Lung (tissue), 13 donors: Measurements from ENCODE around the gene HPS1. TPM values are rescaled to one million over a fixed set of nuclear protein-coding genes. Genes with fewer than 3 reads are reported as not detected.

Source experiments
- ATAC-seq: fragments of 200-7000 bp; cut with Tn5 transposase; one replicate; pipeline ENCODE4 v1.9.1; 2020; ENCODE audit warnings: moderate number of reproducible peaks; ENCODE audit not compliant: insufficient read depth, low FRiP score
- DNase-seq, 3 donors: peaks; one replicate each; pipeline ENCODE4 v3.0.0-alpha.2; 2013 to 2017
- H3K27ac ChIP-seq, 2 donors: one replicate each; pipeline ENCODE4 v1.5.1; 2013; ENCODE audit warnings: mild to moderate bottlenecking in 2 of 2, moderate library complexity in 2 of 2, control low read depth in 1 of 2, inconsistent platforms in 1 of 2, low read depth in 1 of 2, low read length in 1 of 2
- H3K27me3 ChIP-seq, 3 donors: one replicate each; pipeline ENCODE4 v1.5.1; 2013; ENCODE audit warnings: low read length in 2 of 3; ENCODE audit not compliant: control insufficient read depth in 3 of 3, insufficient read depth in 3 of 3
- H3K36me3 ChIP-seq, 4 donors: one replicate each; pipeline ENCODE4 v1.5.1; 2013; ENCODE audit warnings: low read length in 4 of 4, mild to moderate bottlenecking in 1 of 4, moderate library complexity in 1 of 4; ENCODE audit not compliant: control insufficient read depth in 4 of 4, insufficient read depth in 4 of 4
- H3K4me1 ChIP-seq, 5 donors: one replicate each; pipeline ENCODE4 v1.5.1; 2013; ENCODE audit warnings: low read length in 5 of 5, mild to moderate bottlenecking in 2 of 5, moderate library complexity in 1 of 5; ENCODE audit not compliant: control insufficient read depth in 5 of 5, insufficient read depth in 5 of 5
- H3K4me3 ChIP-seq: one replicate; pipeline ENCODE4 v1.5.1; 2013; ENCODE audit warnings: mild to moderate bottlenecking, control low read depth, moderate library complexity
- H3K9ac ChIP-seq, 2 donors: one replicate each; pipeline ENCODE4 v1.5.1; 2013; ENCODE audit warnings: low read length in 2 of 2, control low read depth in 1 of 2; ENCODE audit not compliant: insufficient read depth in 1 of 2
- H3K9me3 ChIP-seq, 4 donors: one replicate each; pipeline ENCODE4 v1.5.1; 2013; ENCODE audit warnings: low read length in 3 of 4, mild to moderate bottlenecking in 1 of 4, moderate library complexity in 1 of 4; ENCODE audit not compliant: control insufficient read depth in 4 of 4, insufficient read depth in 3 of 4
- WGBS, 2 donors: extraction: QIAGEN DNeasy Blood & Tissue Kit; methylation state at CpG; one replicate each; pipeline ENCODE4 v1.1.7; 2013; 5-methylcytosine and 5-hydroxymethylcytosine counted together
- polyA plus RNA-seq, 2 donors: library from polyadenylated mRNA; stranded (reverse); fragments of 200-250 nt; gene quantifications; one replicate each; pipeline ENCODE4 v1.2.1, GENCODE V29; 2013
- small RNA-seq: library from RNA; depleted of rRNA; stranded (forward); fragments of <200 nt; gene quantifications from one replicate; pipeline ENCODE3, GENCODE V24; 2014; ENCODE audit warnings: low replicate concordance
- total RNA-seq, 2 donors: library from RNA; depleted of rRNA in 1 of 2; stranded (reverse); fragments of >200 nt in 1 of 2; gene quantifications; one replicate each; pipeline ENCODE4 v1.2.1, GENCODE V29; 2014 to 2021
- TF ChIP-seq, protein P1 (sequence below): IDR thresholded peaks from 2 replicates; pipeline ENCODE4 v1.5.1; 2012; ENCODE audit warnings: mild to moderate bottlenecking; ENCODE audit errors: control extremely low read depth, extremely low read depth
- donor health status: control.
- donor health status: control.
- donor health status: Bipolar disorder and iron deficiency.
- donor health status: healthy.
- donor health status: DM: yes; HTN: yes; CAD: no.

The HPS1 gene
- total and polyA plus RNA-seq, 4 donors: 32.3 to 89.5 (median 58.4) TPM

DNA sequence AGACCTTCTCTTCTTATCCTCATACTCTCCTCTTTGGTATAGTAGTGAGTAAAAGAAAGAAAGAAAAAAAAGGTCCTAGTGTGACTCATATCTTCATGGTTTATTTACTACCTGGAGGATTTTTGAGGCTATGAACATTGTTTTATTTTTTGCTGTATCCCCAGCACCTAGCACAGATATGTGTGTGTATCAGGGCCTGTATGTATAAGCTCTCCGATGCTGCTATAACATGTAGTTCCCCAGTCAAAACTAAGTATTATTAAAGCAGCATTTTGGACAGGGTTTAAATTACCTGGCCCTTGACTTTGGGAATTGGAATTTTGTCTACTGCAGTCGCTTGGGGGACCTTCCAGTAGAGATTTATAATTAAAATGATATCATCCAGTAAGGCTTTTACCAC is 78.1 kb downstream of the HPS1 start:
- no peak overlapping the region for H3K27ac ChIP-seq
- TF ChIP-seq, protein P1, sequence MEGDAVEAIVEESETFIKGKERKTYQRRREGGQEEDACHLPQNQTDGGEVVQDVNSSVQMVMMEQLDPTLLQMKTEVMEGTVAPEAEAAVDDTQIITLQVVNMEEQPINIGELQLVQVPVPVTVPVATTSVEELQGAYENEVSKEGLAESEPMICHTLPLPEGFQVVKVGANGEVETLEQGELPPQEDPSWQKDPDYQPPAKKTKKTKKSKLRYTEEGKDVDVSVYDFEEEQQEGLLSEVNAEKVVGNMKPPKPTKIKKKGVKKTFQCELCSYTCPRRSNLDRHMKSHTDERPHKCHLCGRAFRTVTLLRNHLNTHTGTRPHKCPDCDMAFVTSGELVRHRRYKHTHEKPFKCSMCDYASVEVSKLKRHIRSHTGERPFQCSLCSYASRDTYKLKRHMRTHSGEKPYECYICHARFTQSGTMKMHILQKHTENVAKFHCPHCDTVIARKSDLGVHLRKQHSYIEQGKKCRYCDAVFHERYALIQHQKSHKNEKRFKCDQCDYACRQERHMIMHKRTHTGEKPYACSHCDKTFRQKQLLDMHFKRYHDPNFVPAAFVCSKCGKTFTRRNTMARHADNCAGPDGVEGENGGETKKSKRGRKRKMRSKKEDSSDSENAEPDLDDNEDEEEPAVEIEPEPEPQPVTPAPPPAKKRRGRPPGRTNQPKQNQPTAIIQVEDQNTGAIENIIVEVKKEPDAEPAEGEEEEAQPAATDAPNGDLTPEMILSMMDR: no peak
- no peaks in the 10 kb centered on the region for H3K36me3 ChIP-seq
- H3K9ac ChIP-seq: no peak overlapping the region
- peaks cover 0 to 28% (median 10%) of the 10 kb centered on the region in 5 donors for H3K4me1 ChIP-seq
- no peak for ATAC-seq
- no peak for DNase-seq
- H3K9me3 ChIP-seq: no peaks in the 10 kb centered on the region
- H3K4me3 ChIP-seq: no peak overlapping the region
- 94 to 95% methylated on average over 2 of the region's 2 CpGs for WGBS, 2 donors
- no peaks in the 10 kb centered on the region for H3K27me3 ChIP-seq

DNA sequence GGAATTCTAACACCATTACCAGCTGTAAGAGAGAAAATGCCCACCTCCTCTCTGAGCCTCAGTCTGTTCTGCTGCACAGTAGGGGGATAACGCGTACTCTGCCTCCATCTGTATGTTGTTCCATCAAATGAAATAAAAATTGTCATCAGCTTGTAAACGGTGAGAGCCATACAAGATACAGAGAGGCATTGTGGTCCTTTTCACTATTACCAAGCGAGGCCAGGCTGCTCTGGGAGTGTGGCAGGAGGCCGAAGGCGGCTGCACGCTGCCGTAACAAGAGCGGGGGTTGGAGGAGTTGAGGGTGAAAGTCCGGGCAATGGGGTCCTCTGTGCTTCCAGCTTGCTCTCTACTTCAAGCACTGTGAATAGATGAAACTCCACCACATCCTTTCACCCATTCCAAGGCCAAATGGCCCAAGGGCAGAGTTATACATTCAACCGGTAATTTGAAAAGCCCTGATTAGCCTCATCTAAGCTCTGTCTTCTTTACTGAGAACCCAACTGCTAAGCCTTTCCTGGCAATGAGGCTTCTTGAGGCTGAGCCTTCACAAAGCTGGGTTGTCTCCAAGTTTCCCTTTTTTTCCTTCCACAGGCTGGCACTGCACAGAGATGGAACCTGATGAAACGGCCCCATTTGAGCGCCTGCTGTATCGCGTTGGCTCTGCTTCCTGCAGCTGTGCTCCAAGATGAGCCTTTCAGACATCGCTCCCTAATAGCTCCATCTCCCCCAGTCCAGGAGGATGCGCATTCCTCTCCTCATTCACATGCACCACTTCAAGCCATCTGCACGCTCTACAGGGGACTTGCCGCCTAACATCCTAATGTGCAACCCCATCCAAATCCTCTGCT is 78.9 kb downstream of the HPS1 start:
- 94 to 95% methylated on average over 19 of the region's 19 CpGs for WGBS, 2 donors
- H3K36me3 ChIP-seq: no peaks in the 10 kb centered on the region
- TF ChIP-seq, protein P1: no peak
- ATAC-seq (no peak), DNase-seq (peak in 2 of 3 donors; percentile 14 to 44)
- H3K27ac ChIP-seq: no peak overlapping the region
- H3K9me3 ChIP-seq: no peaks in the 10 kb centered on the region
- peaks cover 0 to 25% (median 10%) of the 10 kb centered on the region in 5 donors for H3K4me1 ChIP-seq
- H3K4me3 ChIP-seq: no peak overlapping the region
- no peak overlapping the region for H3K9ac ChIP-seq
- no peaks in the 10 kb centered on the region for H3K27me3 ChIP-seq

Small RNAs within 50 kb of the gene (small RNA-seq; reads per million reads assigned to genes)
- not detected for gene MIR4685

Other genes starting within 250 kb of the HPS1 start
- 1 to 10 TPM; 3.2 to 3.3 TPM for gene LOXL4, start 178.7 kb downstream of the HPS1 start, total RNA-seq
- gene LOXL4, start 178.7 kb downstream of the HPS1 start, polyA plus RNA-seq: 1 to 10 TPM; 1.6 to 2.0 TPM
- 10 to 100 TPM in 1 of 2 donors, 1 to 10 TPM in 1; 8.2 to 16.8 TPM for gene PYROXD2, start 31.8 kb downstream of the HPS1 start, total RNA-seq
- gene PYROXD2, start 31.8 kb downstream of the HPS1 start, polyA plus RNA-seq: 1 to 10 TPM; 2.3 to 6.9 TPM